Measurements from ENCODE around the gene A4GALT. TPM values are rescaled to one million over a fixed set of nuclear protein-coding genes. Genes with fewer than 3 reads are reported as not detected.

A4GALT gene
- total and polyA plus RNA-seq, 10 of the 15 experiments (the other 5 are each of a cell fraction or from before 2014, with no cell fraction given), result 0.04 to 3.9 (median 2.3) TPM; not detected in 1

GRCh38 chr22:42732081-42732480 is 11.4 kb upstream of the A4GALT start:
- H4K20me1 ChIP-seq (ENCODE audit: control insufficient read depth, insufficient read depth), result no peaks in the 10 kb centered on the region
- no peak overlapping the region for H3K4me2 ChIP-seq (ENCODE audit: control insufficient read depth, insufficient read depth)
- H3K27me3 ChIP-seq (replicated peaks in 1 of 2; ENCODE audit: control insufficient read depth in 2 of 2, insufficient read depth in 2 of 2, low read length in 1 of 2), result no peaks in the 10 kb centered on the region
- DNase-seq (ENCODE audit: low read depth, low spot score) (no peak), FAIRE-seq (no peak), ATAC-seq (no peak)
- in situ Hi-C loops (cut with MboI), result no loop called here
- H3K9ac ChIP-seq (ENCODE audit: control insufficient read depth, insufficient read depth, low read length), result no peak overlapping the region
- ChIA-PET RAD21 (ENCODE audit: unreplicated experiment) (no interaction called here), SMC1A (ENCODE audit: uncharacterized antibody, unreplicated experiment) (no interaction called here), CTCF (interaction anchor here (0.6 kb wide), 1 partner anchor 225 kb away, joined by 3 read pairs; no protein-coding TSS in a partner anchor), POLR2A (interaction anchor here (0.6 to 0.7 kb wide), 3 partner anchors 9 to 1284 kb away, joined by 3 to 4 read pairs (median 3); no protein-coding TSS in a partner anchor)
- no peak overlapping the region for H3K27ac ChIP-seq (ENCODE audit: control insufficient read depth, insufficient read depth)
- peaks cover 5% of the 10 kb centered on the region for H3K4me1 ChIP-seq (ENCODE audit: control insufficient read depth, insufficient read depth, low read length)
- no peak overlapping the region for H2AFZ ChIP-seq (ENCODE audit: control insufficient read depth, low read depth, low read length)
- no peak overlapping the region for H3K4me3 ChIP-seq
- TF ChIP-seq NFYA (IDR thresholded peaks at IDR 0.05; ENCODE audit: borderline replicate concordance, low read depth, low read length) (no peak), TCF12 (IDR thresholded peaks at IDR 0.05; ENCODE audit: low read depth, low read length) (no peak), NR2C1 (IDR thresholded peaks at IDR 0.05) (no peak), SRF (IDR thresholded peaks at IDR 0.05; ENCODE audit: low read depth in 2 of 2, low read length in 2 of 2) (no peak), BHLHE40 (IDR thresholded peaks at IDR 0.05; ENCODE audit: borderline replicate concordance in 1 of 2, low read depth in 2 of 2, low read length in 1 of 2) (no peak), CBFB (IDR thresholded peaks at IDR 0.05; ENCODE audit: low read depth) (no peak), SPI1 (IDR thresholded peaks at IDR 0.05; ENCODE audit: borderline replicate concordance, insufficient read depth, low read depth, low read length) (no peak), RB1 (IDR thresholded peaks at IDR 0.05; ENCODE audit: borderline replicate concordance) (no peak), SUPT20H (IDR thresholded peaks at IDR 0.05; ENCODE audit: borderline replicate concordance, control insufficient read depth, low read depth, low read length) (no peak), BCL11A (IDR thresholded peaks at IDR 0.05; ENCODE audit: low read depth, low read length) (no peak), NR2F1 (conservative IDR thresholded peaks at IDR 0.05) (no peak), CREM (IDR thresholded peaks at IDR 0.05; ENCODE audit: low read depth) (no peak), PAX8 (IDR thresholded peaks at IDR 0.05) (no peak), KAT2A (conservative IDR thresholded peaks at IDR 0.05; ENCODE audit: control insufficient read depth, low read depth, low read length) (no peak), GATAD2B (conservative IDR thresholded peaks at IDR 0.05; ENCODE audit: low read depth) (no peak)
- TF ChIP-seq, protein P1, sequence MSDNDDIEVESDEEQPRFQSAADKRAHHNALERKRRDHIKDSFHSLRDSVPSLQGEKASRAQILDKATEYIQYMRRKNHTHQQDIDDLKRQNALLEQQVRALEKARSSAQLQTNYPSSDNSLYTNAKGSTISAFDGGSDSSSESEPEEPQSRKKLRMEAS (IDR thresholded peaks at IDR 0.05; ENCODE audit: low read depth, low read length), result no peak
- TF ChIP-seq, protein P2, sequence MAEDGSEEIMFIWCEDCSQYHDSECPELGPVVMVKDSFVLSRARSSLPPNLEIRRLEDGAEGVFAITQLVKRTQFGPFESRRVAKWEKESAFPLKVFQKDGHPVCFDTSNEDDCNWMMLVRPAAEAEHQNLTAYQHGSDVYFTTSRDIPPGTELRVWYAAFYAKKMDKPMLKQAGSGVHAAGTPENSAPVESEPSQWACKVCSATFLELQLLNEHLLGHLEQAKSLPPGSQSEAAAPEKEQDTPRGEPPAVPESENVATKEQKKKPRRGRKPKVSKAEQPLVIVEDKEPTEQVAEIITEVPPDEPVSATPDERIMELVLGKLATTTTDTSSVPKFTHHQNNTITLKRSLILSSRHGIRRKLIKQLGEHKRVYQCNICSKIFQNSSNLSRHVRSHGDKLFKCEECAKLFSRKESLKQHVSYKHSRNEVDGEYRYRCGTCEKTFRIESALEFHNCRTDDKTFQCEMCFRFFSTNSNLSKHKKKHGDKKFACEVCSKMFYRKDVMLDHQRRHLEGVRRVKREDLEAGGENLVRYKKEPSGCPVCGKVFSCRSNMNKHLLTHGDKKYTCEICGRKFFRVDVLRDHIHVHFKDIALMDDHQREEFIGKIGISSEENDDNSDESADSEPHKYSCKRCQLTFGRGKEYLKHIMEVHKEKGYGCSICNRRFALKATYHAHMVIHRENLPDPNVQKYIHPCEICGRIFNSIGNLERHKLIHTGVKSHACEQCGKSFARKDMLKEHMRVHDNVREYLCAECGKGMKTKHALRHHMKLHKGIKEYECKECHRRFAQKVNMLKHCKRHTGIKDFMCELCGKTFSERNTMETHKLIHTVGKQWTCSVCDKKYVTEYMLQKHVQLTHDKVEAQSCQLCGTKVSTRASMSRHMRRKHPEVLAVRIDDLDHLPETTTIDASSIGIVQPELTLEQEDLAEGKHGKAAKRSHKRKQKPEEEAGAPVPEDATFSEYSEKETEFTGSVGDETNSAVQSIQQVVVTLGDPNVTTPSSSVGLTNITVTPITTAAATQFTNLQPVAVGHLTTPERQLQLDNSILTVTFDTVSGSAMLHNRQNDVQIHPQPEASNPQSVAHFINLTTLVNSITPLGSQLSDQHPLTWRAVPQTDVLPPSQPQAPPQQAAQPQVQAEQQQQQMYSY (CRISPR knock-in tag; IDR thresholded peaks at IDR 0.05), result no peak
- TF ChIP-seq, protein P3, sequence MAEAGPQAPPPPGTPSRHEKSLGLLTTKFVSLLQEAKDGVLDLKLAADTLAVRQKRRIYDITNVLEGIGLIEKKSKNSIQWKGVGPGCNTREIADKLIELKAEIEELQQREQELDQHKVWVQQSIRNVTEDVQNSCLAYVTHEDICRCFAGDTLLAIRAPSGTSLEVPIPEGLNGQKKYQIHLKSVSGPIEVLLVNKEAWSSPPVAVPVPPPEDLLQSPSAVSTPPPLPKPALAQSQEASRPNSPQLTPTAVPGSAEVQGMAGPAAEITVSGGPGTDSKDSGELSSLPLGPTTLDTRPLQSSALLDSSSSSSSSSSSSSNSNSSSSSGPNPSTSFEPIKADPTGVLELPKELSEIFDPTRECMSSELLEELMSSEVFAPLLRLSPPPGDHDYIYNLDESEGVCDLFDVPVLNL (IDR thresholded peaks at IDR 0.05; ENCODE audit: low read depth, low read length), result no peak
- 43% methylated on average over 6 of the region's 6 CpGs for WGBS (ENCODE audit: insufficient coverage, insufficient replicate concordance, low lambda C conversion rate, missing lambda C conversion rate)
- H3K9me3 ChIP-seq (replicated peaks; ENCODE audit: control insufficient read depth, insufficient read depth, low read length), result no peaks in the 10 kb centered on the region
- BruUV-seq (replicated peaks), result no TSS peak
- no peaks in the 10 kb centered on the region for H3K79me2 ChIP-seq (ENCODE audit: control insufficient read depth, insufficient read depth, low read length)
- no peaks in the 10 kb centered on the region for H3K36me3 ChIP-seq (ENCODE audit: control insufficient read depth in 2 of 2, insufficient read depth in 2 of 2, low read length in 1 of 2)
- intact Hi-C loops (cut with micrococcal nuclease; ENCODE audit: unreplicated experiment), result no loop called here
